DMS153 treated with DMSO at 0.1 percent for 48 hours (cell line): Measurements from ENCODE around the gene METTL2A.
A peak's percentile ranks its signal among the peaks of the same experiment; 100 is the strongest.
"Not testable (repeated sequence)": the region's sequence is repeated elsewhere in the genome, so short reads cannot be mapped to it uniquely, and the experiment has no call there.

Experiments
- DNase-seq: peaks from one replicate; lab custom pipeline; 2025; ENCODE audit not compliant: unreplicated experiment; lab: John Stamatoyannopoulos, UW

METTL2A gene

GRCh38 chr17:62470666-62471379 lies 47.1 kb downstream of the METTL2A start:
- DNase-seq, result peak; percentile 80

DNA sequence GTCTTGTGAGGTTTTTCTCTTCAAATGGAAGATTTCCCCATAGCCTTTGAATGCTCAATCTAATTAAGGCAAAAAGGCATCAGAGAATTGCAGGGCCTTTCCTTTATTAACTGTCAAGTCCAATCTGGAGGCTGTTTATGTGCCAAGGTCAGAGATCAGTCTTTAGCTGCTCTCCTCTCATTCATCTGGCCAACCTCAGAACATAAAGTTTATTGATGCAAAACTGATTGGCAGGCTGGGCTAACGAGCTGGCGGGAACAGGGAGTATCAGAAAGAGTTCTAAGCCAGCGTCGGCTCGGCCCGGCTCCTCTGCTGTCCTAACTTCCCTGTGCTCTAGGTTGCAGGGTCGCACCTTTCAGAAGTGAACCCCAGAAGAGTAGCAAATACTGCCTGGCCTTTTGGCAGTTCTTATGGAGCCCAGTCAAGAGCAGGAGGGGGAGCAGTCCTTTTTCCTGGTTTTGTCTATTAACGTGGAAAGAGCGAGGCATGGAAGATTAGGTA lies 47.7 kb downstream of the METTL2A start:
- DNase-seq, result not testable (repeated sequence)

DNA sequence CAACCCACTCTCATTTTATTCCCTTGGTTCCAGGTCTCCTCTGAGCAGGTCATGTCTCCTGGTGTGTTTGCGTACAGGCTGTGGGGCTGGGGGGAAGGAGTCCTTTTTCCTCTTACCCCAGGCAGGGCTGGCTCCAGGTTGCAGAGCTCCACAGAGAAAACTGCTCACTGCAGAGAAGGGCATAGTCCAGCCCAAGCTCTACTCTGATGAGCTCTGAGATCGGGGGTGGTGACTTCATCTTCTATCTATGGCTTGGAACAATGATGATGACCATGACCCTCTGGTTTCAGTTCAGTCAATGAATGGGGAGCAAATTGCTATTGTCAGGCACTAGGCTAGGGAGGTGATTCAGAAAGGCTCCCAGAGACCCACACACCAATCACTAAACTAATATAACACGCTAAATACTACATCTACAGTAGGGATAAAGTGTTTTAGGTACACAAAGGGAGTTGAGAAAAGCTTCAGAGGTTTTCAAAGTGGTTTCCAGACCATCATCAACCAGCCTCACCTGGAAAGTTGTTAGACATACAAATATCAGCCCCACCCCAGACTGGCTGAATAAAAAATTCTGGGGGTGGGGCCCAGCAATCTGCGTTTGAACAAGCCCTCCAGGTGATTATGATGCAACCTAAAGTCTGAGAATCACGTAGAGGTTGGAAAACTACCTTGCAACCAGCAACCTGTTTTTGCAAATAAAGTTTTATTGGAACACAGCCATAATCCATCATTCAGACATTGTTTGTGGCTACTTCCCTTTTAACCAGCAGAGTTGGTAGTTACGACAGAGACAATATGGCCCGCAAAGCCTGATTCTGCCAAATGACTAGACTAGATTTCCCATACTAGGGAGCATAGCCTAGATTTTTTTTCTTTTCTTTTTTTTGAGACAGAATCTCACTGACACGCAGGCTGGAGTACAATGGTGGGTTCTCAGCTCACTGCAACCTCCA lies 49.6 kb downstream of the METTL2A start:
- DNase-seq, result not testable (repeated sequence)

DNA sequence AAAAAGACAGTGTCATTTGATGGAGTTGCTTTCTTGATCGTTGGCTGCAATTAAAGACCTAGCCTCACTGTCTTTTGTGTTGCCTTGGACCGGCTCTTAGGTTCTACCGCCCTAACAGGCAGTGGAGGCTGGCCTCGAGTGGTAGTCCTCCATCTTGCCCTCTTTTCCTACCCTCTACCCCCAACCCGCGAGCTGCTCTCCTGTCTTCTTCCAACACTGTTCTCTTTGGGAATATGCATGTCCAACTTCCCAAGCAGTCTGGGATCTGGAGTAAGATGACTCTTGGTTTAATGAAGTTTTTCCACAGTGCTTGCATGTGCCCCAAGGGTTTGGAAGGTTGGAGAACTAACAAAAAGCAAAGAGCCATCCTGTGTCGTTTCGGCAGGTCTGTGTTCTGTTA lies 53.4 kb downstream of the METTL2A start:
- not testable (repeated sequence) for DNase-seq

- DNase-seq, result not testable (repeated sequence)
These were observed 54.2 kb downstream of the METTL2A start for GRCh38 chr17:62477718-62478408.

GRCh38 chr17:62478424-62478879 lies 54.8 kb downstream of the METTL2A start, which contains the start of gene TLK2:
Gene TLK2 (plus strand): TSS chr17:62478825. CDS start chr17:62481126, 2,301 bp downstream.
- DNase-seq, result peak; percentile 36

GRCh38 chr17:62478880-62479638 lies 55.4 kb downstream of the METTL2A start:
- not testable (repeated sequence) for DNase-seq

DNA sequence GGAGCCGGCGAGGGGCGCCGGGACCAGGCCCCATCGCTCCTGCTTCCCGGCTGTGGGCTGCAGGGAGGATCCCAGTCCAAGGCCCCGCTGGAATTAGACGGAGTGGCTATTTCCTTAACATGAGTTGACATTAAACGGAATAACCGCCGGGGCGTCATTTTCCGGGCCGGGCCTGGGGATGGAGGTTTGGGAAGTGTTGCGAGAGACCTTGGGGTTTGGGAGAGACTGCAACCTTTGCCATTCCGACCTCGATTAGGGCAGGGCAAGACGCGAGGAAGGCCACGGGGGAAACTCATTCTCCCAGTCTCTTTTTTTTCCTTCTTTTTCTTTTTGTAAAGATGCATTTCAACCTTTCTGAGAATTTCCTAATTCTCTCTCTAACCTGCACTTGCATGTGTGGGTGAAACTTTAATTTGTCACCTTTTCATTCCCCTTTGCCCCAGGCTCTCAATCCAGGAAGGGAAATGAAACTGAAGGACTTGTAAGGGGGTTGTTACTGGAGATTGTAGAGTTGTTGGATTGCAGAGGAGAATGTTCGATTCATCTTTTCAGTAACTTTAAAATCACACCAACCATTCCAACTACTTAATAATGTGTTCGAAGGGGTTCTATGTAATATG lies 56.1 kb downstream of the METTL2A start:
- DNase-seq, result not testable (repeated sequence)

GRCh38 chr17:62482553-62482952 lies 58.9 kb downstream of the METTL2A start:
- not testable (repeated sequence) for DNase-seq

- not testable (repeated sequence) for DNase-seq
These were observed 67.3 kb downstream of the METTL2A start for GRCh38 chr17:62490990-62491389.

- not testable (repeated sequence) for DNase-seq
These were observed 69.5 kb downstream of the METTL2A start for GRCh38 chr17:62493049-62493655.

DNA sequence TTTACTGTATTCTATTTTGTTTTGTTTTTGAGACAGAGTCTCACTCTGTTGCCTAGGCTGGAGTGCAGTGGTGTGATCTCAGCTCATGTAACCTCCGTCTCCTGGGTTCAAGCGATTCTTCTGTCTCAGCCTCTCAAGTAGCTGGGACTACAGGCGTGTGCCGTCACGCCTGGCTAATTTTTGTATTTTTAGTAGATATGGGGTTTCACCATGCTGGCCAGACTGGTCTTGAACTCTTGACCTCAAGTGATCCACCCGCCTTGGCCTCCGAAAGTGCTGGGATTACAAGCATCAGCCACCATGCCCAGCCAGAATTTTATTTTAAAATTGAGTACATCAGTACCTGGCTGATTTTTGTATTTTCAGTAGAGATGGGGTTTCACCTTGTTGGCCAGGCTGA lies 70.4 kb downstream of the METTL2A start:
- DNase-seq, result not testable (repeated sequence)

GRCh38 chr17:62496344-62496743 lies 72.6 kb downstream of the METTL2A start:
- not testable (repeated sequence) for DNase-seq

DNA sequence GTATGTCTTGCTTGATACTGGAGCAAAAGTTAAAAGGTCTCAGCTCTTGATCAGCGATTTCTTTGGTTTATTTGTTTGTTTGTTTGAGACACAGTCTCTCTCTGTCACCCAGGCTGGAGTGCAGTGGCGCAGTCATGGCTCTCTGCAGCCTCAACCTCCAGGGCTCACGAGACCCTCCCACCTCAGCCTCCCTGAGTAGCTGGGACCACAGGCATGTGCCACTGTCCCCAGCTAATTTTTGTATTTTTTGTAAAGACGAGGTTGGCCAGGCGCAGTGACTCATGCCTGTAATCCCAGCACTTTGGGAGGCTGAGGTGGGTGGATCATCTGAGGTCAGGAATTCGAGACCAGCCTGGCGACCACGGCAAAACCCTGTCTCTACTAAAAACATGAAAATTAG lies 75.1 kb downstream of the METTL2A start:
- DNase-seq, result not testable (repeated sequence)
